Parathyroid adenoma (tissue), 2 donors: ENCODE data around the gene CHCHD1.
"Not testable (repeated sequence)": the region's sequence is repeated elsewhere in the genome, so short reads cannot be mapped to it uniquely, and the experiment has no call there.

Experiments used
- H2AFZ ChIP-seq: fragments of 300-600 bp; sonication (generic); one replicate; pipeline ENCODE4 v1.7.0; 2017; ENCODE audit warnings: antibody characterized with exemption, mild to moderate bottlenecking
- H3K27ac ChIP-seq: fragments of 300-600 bp; sonication (generic); one replicate; pipeline ENCODE4 v1.7.0; 2017
- H3K27me3 ChIP-seq: fragments of 300-600 bp; sonication (generic); one replicate; pipeline ENCODE4 v1.7.0; 2017; ENCODE audit warnings: low read length; ENCODE audit not compliant: control insufficient read depth, insufficient read depth
- H3K36me3 ChIP-seq: fragments of 300-600 bp; sonication (generic); one replicate; pipeline ENCODE4 v1.7.0; 2017; ENCODE audit warnings: low read length; ENCODE audit not compliant: control insufficient read depth, insufficient read depth
- H3K4me1 ChIP-seq: fragments of 300-600 bp; sonication (generic); one replicate; pipeline ENCODE4 v1.7.0; 2017; ENCODE audit warnings: control low read depth
- H3K4me2 ChIP-seq: fragments of 300-600 bp; sonication (generic); one replicate; pipeline ENCODE4 v1.7.0; 2017; ENCODE audit warnings: low read length
- H3K4me3 ChIP-seq: fragments of 300-600 bp; sonication (generic); one replicate; pipeline ENCODE4 v1.7.0; 2017; ENCODE audit warnings: low read depth, low read length
- H3K79me2 ChIP-seq: fragments of 300-600 bp; sonication (generic); one replicate; pipeline ENCODE4 v1.7.0; 2017; ENCODE audit warnings: control low read depth
- H3K9ac ChIP-seq: fragments of 300-600 bp; sonication (generic); one replicate; pipeline ENCODE4 v1.7.0; 2017; ENCODE audit warnings: mild to moderate bottlenecking
- H3K9me3 ChIP-seq: fragments of 300-600 bp; sonication (generic); one replicate; pipeline ENCODE4 v1.7.0; 2017; ENCODE audit warnings: low read length; ENCODE audit not compliant: control insufficient read depth
- CTCF ChIP-seq: fragments of 300-600 bp; sonication (generic); IDR thresholded peaks from one replicate; pipeline ENCODE4 v1.7.0; 2017; ENCODE audit warnings: antibody characterized with exemption, mild to moderate bottlenecking
- donor health status: primary hyperparathyroidism.

CHCHD1 gene

DNA sequence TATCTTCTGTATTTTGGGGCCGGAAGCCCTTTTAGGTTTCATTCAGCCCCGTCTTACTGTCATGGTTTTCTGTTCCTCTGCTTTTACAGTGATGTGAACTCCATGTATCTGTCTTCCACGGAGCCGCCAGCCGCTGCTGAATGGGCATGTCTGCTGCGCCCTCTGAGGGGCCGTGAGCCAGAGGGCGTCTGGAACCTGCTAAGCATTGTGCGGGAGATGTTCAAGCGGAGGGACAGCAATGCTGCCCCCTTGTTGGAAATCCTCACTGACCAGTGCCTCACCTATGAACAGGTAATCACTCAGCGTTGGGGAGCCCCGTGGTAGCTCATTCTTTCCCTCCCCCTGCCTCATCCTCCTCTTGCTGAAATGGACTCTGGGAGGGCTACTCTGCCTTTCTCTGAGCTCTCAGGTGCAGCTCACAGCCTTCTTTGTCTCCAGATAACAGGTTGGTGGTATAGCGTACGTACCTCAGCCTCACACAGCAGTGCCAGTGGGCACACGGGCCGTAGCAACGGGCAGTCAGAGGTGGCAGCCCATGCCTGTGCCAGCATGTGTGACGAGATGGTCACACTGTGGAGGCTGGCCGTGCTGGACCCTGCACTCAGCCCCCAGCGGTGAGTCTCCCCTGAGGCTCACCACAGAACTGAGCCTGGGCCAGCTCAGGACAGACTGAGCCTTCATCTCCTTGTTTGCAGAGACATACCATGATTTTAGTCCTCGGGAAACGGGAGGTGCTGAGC lies 9.2 kb downstream of the CHCHD1 start:
- Histone ChIP-seq H3K9me3 (no peaks in the 10 kb centered on the region), H3K4me1 (peaks cover 10% of the 10 kb centered on the region), H3K36me3 (no peaks in the 10 kb centered on the region), H3K27me3 (no peaks in the 10 kb centered on the region), H3K27ac (no peak overlapping the region), H2AFZ (no peak overlapping the region), H3K9ac (no peak overlapping the region), H3K79me2 (peaks cover 25% of the 10 kb centered on the region), H3K4me3 (no peak overlapping the region), H3K4me2 (no peak overlapping the region)
- TF ChIP-seq CTCF: no peak

DNA sequence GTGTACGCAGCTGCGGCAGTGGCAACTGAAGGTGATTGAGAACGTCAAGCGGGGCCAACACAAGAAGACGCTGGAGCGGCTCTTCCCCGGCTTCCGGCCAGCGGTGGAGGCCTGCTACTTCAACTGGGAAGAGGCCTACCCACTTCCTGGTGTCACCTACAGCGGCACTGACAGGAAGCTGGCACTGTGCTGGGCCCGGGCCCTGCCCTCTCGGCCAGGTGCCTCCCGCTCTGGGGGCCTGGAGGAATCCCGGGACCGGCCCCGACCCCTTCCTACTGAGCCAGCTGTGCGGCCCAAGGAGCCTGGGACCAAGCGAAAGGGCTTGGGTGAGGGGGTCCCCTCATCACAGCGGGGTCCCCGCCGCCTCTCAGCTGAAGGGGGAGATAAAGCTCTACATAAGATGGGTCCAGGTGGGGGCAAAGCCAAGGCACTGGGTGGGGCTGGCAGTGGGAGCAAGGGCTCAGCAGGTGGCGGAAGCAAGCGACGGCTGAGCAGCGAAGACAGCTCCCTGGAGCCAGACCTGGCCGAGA lies 10.1 kb downstream of the CHCHD1 start:
- Histone ChIP-seq H3K4me1 (peaks cover 5% of the 10 kb centered on the region), H3K27ac (no peak overlapping the region), H2AFZ (no peak overlapping the region), H3K9ac (no peak overlapping the region), H3K4me2 (no peak overlapping the region), H3K27me3 (no peaks in the 10 kb centered on the region), H3K9me3 (no peaks in the 10 kb centered on the region), H3K79me2 (peaks cover 16% of the 10 kb centered on the region), H3K36me3 (no peaks in the 10 kb centered on the region), H3K4me3 (no peak overlapping the region)
- TF ChIP-seq CTCF: no peak

DNA sequence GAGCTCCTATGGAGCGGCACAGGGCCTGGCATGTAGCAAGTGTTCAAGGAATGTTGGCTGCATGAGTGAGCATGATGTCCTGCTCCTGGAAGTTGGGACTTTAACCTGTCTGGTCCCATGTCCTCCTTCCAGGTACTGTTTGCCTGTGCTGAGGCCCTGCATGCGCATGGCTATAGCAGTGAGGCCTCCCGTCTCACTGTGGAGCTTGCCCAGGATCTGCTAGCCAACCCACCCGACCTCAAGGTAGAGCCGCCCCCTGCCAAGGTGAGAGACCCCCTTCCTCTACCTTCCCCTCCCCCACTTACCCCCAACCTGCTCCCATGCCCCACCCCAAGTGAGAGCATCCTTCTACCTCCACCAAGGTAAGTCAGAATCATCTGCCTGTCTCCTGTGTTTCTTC lies 11.6 kb downstream of the CHCHD1 start:
- no peaks in the 10 kb centered on the region for H3K36me3 ChIP-seq
- H3K4me3 ChIP-seq: no peak overlapping the region
- H3K4me2 ChIP-seq: no peak overlapping the region
- H3K9me3 ChIP-seq: no peaks in the 10 kb centered on the region
- no peaks in the 10 kb centered on the region for H3K4me1 ChIP-seq
- no peak overlapping the region for H2AFZ ChIP-seq
- H3K27ac ChIP-seq: no peak overlapping the region
- no peak for TF ChIP-seq CTCF
- H3K27me3 ChIP-seq: no peaks in the 10 kb centered on the region
- peaks cover 6% of the 10 kb centered on the region for H3K79me2 ChIP-seq
- H3K9ac ChIP-seq: no peak overlapping the region

DNA sequence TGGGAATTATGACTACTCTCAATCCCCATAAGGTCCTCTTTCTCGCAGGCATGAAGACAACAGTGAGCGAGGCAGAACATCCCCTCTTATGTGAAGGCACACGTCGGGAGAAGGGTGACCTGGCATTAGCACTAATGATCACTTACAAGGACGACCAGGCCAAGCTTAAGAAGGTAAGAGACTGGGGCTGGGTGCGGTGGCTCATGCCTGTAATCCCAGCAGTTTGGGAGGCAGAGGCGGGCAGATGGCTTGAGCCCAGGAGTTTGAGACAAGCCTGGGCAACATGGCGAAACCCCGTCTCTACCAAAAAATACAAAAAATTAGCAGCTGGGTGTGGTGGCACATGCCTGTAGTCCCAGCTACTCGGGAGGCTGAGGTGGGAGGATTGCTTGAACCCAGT lies 13.6 kb downstream of the CHCHD1 start:
- not testable (repeated sequence) for H3K9ac ChIP-seq, H3K9me3 ChIP-seq, H3K27ac ChIP-seq, H3K4me2 ChIP-seq, H3K79me2 ChIP-seq, H3K4me1 ChIP-seq, H3K27me3 ChIP-seq, H2AFZ ChIP-seq, H3K36me3 ChIP-seq, H3K4me3 ChIP-seq

DNA sequence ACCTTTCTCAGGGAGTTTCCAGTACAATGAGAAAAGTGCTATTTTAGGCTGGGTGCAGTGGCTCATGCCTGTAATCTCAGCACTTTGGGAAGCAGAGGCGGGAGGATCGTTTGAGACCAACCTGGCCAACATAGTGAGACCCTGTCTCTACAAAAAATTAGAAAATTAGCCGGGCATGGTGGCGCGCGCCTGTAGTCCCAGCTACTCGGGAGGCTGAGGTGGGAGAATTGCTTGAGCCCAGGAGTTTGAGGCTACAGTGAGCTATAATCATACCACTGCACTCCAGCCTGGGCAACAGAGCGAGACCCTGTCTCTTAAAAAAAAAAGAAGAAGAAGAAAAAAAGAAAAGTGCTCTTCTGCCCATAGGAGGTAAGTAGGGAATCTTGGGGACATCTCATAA lies 14.2 kb downstream of the CHCHD1 start:
- H3K27ac ChIP-seq, H3K27me3 ChIP-seq, H3K4me3 ChIP-seq, H3K79me2 ChIP-seq, H3K4me1 ChIP-seq, H3K9ac ChIP-seq, H3K4me2 ChIP-seq, H3K9me3 ChIP-seq, H3K36me3 ChIP-seq, H2AFZ ChIP-seq: not testable (repeated sequence)

- Histone ChIP-seq H3K4me2 (no peak overlapping the region), H3K36me3 (no peaks in the 10 kb centered on the region), H3K27ac (no peak overlapping the region), H3K79me2 (no peaks in the 10 kb centered on the region), H2AFZ (no peak overlapping the region), H3K4me3 (no peak overlapping the region), H3K27me3 (no peaks in the 10 kb centered on the region), H3K9ac (no peak overlapping the region), H3K9me3 (no peaks in the 10 kb centered on the region), H3K4me1 (no peaks in the 10 kb centered on the region)
- TF ChIP-seq CTCF: no peak
Observed at GRCh38 chr10:73796766-73797165, 14.9 kb downstream of the CHCHD1 start.
